Measurements from ENCODE around the gene RNF169. TPM values are rescaled to one million over a fixed set of nuclear protein-coding genes. Genes with fewer than 3 reads are reported as not detected.

The RNF169 gene
- total and polyA plus RNA-seq, 2 of the 8 experiments (the other 6 are each of a cell fraction or from before 2014, with no cell fraction given): 3.6 to 12.5 TPM

DNA sequence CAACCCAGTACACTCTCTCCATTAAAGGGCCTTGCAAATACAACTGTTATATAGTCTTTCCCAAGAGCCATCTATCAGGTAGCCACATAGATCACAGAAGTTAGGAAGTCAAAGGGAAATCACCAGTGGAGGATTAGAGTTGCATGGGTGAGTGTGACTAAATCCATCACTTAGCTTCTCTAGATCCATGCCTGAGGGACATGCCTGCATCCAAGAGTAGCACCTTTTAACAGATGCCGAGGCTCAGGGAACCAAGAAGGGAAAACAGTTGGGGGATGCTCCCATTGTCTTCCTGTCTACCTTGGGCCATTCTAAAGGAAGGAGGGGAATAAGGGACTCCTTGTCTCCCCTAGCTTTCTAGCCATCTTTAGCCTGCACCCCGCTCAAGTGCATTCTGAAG lies 122.4 kb downstream of the RNF169 start (continued):
- no peak for TF ChIP-seq POLR2AphosphoS5 (IDR thresholded peaks at IDR 0.05; ENCODE audit: low read depth, low read length)
- TF ChIP-seq GABPA (IDR thresholded peaks at IDR 0.05; ENCODE audit: borderline replicate concordance, insufficient read depth, low read length): no peak
- no peak for TF ChIP-seq CEBPB (IDR thresholded peaks at IDR 0.05; ENCODE audit: low read depth, low read length)

Measured in H1 (cell line).